NCI-H2196 (cell line): ENCODE results near the gene UMAD1.

Experiments
- DNase-seq: peaks from one replicate; lab custom pipeline; 2025; ENCODE audit not compliant: unreplicated experiment; lab: John Stamatoyannopoulos, UW

Gene UMAD1

DNA sequence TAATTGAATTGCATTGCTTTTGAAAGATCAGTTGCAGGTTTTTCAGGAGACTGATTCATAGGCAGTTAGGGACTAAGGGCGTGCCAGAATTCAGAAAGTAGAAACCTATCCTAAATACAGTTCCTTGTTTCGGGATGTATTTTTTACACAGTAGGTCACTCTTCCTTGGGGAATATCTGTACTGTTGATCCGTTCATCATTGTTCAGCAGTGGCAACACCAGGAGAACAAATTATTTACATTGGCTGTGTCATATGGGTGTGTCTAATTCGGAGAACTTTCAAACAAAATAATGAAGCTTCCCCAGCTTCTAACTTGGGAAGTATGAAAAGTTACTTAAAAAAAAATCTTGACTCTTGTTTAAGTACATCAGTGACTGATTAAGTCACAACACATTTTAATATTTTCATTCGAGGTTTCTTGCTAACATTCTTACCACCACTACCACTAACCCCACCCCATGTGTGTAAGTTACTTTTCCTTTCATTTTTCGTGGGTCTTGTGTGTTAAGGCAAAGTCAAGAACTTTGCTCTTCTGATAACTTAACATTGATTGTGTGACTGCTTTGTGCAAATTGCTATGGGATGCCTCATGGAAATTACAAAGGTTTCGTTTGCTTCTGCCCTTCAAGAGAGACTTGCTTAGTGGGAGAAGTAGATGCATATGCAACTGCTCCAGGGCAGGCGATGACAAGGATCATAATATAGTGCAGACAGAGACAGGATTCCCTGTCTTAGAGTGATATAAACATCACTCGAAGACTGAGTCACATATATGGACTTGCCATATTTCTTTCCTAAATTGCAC lies 121.6 kb downstream of the UMAD1 start:
- peak; percentile 35 for DNase-seq

DNA sequence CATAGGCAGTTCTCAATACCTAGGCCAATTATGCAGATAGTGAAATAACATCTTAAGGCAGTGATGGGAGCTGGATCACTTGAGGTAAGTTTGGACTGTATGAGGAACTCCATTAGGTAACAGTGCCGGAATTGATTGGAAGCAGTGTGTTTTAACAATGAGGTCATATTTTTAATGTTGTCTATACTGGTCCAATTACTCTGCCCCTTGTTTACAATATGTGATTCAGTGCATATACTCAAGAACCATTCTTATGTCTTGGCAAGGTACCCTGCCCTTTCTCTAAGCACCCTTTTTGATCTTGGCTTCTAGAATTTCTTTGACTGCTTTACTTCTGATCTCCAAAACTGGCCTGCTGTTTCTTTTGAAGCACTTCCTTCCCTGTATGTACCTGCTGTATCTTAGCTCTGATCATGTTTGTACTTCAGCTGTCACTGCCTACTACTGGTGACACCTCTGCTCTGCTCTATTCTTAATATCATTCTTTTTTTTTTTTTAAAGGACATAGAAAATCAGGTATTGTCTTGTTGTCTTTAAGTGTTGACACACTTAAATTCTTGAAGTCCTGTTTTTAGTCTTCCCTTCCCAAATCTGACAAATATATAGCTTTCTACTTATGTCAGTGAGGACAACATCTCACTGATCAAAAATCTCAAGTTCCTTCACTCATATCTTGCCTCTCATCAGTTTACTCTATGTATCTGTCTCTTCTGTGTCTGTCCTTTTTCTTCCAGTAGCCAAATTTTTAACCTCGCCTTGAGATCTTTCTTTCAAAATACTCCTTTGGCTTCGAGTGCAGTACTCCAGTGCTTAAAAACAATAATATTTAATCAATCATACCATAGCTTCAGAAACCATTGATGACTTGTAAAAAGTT lies 124.2 kb downstream of the UMAD1 start:
- DNase-seq, result peak; percentile 24

DNA sequence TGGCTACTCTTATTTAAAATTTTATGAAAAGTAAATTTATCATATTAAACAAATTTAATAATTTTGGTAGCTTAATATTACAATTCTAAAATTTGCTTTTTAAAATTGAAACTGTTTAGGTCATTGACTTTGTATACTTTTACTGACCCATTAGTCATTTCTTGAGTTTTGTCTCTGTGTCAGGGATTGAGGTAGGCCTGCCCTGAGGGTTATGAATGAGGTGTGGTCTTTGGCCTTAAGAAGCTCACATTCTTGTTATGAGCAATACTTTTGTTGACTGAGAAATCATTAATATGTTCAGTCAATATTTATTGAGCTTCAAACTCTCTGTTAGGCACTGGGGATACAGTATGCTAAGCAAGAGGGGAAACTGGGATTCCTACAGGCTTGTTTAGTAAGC lies 124.9 kb downstream of the UMAD1 start:
- no peak for DNase-seq

DNA sequence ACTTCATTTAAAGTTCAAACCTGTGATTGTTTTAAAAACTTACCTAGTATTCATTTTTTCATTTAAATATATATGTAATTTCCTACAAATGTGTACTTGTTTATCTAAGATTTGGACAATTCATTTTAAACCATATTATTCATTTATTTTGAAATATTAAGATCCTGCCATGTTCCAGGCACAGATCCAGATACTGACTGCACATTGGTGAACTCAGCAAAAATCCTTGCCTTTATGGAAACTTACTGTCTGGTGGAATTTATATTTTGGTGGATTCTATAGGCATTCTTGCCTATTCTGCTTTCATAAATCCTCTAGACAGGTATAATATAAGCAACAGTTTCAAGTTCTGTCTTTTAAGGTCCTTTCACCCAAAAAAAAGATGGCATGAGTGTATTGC lies 126.1 kb downstream of the UMAD1 start:
- no peak for DNase-seq

DNA sequence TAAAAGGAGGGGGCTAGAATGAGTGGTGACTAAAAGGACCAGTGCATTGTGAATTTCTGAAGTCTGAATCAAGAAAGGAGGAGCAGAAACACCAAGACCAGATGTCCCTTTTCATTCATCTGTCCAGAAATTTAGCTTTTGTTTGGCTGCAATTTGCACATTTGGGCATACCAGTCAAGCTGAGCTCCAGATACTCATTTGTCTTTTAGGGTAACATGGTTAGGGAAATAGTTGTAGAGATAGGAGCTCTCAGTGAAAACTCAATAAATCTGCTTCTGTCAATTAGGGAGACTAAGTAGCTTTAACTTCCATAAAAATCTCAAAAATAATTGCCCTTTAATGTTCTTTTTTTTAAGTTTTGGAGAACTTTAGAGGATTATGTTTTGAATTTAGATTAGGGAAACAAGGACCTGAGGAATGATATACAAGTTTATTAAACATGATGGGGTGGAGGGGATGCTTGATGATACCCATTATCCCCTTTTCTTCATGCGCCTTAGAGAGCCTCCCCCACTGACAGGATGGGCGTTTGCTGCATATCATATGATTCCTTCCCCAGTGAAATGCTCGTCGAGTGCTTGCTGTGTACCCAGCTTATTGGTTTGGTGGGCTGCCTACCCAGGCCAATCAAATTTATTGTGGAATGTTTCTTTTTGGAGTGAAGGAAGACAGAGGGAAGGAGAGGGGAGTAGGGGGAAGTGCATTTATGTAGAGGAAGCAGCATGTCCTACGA lies 128.6 kb downstream of the UMAD1 start:
- no peak for DNase-seq

DNA sequence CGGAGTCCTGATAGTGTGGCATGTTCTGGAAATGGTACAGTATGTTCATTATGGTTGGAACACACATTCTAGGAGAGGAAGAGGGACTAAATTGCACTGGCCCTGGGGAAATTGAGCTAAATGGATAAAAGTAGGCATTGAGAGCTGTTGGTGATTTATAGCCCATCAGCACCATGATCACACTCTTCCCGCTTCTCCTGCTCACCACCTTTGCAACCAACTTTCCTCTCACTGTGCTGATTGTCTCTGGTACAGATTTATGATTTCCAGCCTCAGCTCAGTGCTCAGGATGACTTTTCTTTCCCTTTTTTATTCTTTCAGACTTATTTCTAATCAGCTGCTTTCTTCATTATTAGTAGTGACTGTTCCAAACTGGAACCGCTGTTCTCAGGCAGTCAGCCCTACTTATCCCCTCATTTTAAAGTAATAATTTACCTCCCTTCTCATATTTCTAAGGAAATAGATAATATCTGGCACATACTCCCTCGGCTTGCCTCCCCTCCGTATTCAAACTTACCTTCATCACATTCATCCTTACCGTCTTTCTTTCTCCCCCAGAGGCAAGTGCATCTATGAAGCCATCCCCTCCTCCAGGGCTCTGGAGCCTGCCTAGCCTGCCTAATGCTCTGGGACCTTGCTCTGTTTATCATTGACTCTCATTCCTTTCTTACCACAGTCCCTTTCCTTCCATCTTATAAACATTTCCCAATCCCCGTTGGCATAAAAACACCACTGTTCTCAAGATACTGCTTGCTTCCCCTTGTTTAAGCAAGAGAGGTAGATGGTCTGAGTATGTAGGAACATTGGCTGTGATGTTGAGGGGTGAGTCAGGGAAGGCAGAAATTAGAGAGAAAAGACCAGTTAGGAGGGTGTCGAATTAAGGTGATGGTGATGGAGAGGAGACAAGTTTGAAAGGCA lies 129.4 kb downstream of the UMAD1 start:
- no peak for DNase-seq

DNA sequence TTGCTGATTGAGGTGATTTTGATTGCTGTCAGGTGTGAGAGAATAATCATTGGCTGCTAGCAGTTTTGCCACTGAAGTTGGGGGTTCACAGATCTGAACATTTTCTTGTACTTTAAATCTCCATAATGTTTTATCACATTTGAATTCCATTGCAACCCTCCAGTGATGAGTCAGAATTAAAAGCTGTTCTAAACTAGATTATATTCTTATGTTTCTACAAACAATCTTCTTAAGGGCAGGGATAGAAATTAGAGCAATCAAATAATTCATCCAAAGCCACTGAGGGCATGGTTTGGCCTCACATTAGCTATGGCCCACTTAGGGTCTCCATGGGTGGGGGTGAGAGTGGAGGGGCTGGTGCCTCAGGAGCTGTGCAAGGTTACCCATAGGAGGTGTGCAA lies 130.9 kb downstream of the UMAD1 start:
- no peak for DNase-seq

DNA sequence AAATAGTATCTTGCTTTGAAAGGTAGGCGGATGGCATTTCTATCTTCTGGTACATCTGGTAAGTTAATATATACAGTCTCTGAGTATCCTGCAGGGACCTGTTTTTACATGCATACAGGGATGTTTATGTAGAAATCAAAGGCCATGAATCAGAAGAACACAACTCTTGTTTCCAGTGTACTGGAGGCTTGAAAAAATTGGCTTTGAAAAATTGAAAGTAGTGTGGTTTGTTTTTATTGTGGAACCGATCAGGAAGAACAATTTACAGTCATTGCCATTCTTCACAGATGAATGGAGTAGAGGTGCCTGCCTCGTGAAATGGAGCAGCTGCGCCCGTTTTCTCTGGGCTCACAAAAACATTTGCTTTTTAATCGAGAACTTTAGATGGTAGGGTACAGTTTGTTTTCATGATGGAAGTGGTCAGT lies 131.9 kb downstream of the UMAD1 start:
- DNase-seq, result no peak

DNA sequence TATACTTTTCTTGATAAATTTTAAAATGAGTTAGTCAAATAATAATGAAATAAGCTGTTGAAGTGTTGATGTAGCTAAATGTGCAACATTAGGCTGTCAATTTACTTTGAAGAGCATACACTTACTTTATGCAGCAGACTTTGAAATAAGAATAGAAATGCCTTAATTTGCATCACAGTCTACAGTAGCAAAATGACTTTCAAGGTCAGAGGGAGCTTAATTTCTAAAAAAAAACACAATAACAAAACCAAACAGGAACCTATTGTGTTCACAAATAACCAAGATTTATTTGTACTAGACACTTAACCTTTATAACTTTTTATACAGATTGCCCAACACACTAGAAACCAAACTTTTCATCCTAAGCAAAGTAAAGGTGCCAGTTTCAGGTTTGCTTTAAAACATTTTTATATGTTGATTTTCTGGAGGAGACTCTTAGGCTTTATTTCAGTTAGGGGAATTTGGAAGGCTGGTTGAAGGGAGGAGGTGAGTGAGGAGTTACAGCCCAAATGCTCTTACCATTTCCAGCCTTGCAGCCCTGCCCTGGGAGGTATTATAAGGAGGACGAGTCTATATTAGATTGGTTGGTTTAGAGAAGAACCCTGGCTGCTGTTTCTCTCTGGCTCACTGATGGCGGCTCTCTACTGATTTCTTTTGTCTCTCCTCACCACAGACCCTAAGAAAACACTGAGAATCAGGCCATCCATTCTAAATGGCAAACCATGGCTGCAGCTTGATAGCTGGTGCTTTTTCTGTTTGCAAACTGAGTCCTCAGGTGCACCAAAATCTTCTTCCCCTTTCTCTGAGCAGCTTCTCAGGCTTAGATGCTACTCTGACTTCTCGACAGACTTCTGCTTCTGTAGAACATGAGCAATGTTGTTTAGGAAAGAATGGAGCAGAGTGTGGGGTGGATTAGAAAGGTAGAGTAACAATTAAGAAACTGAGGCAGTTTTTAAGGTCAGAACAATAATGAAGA lies 133.1 kb downstream of the UMAD1 start:
- no peak for DNase-seq

DNA sequence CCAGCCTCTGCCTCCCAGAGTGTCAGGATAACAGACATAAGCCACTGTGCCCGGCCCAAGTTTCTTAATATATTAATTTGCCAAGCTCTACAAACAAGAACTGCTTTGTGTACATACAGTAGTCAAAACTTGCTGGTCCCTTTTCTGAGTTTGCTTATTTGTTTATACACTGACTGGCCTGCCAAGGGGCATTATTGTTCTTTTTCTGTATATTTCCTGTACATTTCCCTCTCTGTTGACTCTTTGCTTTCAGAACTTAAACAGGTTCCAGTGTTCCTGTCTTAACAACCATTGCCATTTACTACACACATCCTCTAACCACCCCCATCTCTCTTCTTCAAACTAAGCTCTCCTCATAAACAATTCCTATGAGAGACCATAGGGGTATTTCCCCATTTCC lies 139.3 kb downstream of the UMAD1 start:
- no peak for DNase-seq

DNA sequence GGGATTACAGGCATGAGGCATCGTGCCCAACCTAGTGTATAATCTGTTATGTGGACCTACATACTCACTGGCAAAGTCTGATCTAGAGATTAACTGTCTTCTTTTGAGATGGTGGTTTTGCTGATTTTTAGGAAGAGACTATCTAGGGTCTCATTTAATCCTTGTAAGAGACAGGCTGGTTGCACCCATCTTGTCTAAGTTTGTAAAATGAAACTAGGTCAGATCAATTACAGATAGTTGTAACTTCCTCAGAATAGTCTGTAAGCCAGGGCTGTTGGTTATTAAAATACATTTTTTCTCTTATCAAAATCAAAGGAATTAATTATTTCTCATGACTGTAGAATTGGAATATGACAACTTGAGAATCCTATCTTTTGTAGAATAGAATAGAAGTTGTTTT lies 142.4 kb downstream of the UMAD1 start:
- DNase-seq, result no peak

DNA sequence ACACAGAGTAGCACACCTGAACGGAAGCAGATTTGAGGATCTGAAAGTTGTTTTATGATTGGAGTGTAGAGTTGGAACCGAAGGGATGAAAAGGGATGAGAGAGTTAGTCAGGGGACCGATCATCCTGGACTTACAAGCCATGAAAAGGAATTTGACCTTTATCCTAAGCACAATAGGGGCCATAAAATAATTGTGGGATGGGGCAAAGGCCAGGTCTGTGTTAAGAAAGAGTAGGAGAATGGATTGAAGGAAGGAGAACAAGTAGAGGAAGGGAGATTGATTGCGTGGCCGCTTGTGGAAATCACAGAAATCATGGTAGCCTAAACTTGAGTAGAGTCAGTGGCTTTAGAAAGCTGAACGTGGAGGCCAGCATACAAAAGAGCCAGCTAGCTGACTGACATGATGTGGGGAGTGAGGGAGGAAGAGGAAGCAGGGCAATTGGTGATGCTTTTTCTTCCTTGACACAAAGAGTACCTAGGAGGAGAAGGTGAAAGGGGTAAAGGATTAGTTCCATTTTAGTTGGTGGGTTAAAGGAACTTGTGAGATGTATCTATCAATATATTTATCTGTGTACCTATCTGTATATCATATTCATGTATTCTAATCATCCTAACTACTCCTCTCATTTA lies 144.9 kb downstream of the UMAD1 start:
- no peak for DNase-seq

DNA sequence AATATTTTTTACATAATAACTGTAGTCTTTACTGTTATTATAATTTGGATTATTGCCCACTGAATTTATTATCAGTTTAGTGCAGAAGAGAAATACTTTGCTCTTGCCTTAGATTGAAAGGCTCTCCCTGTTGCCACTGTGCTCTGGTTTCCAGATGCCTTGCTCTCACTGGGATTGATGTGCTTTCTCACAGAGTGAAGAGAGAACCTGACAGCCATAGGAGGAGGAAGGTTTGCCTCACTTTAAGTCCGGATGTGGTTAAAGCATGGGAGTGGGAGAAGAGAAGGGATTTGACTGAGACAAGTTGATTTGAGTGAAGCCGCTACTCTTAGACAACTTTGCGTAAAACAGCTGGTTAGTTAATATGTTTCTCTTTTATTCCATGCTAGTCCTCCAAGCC lies 146.0 kb downstream of the UMAD1 start:
- no peak for DNase-seq

DNA sequence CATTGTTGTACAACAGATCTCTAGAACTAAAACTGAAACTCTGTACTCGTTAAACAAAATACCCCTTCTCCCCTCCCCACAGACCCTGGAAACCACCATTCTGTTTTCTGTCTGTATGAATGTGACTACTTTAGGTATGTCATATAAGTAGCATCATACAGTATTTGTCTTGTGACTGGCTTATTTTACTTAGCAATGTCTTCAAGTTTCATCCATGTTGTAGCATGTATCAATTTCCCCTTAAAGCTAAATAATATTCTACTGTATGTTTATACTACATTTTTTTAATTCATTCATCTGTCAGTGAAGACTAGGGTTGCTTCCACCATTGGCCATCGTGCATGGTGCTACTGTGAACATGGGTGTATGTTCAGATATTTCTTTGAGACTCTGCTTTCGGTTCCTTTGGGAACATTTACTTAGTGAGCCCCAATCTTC lies 149.0 kb downstream of the UMAD1 start:
- no peak for DNase-seq

DNA sequence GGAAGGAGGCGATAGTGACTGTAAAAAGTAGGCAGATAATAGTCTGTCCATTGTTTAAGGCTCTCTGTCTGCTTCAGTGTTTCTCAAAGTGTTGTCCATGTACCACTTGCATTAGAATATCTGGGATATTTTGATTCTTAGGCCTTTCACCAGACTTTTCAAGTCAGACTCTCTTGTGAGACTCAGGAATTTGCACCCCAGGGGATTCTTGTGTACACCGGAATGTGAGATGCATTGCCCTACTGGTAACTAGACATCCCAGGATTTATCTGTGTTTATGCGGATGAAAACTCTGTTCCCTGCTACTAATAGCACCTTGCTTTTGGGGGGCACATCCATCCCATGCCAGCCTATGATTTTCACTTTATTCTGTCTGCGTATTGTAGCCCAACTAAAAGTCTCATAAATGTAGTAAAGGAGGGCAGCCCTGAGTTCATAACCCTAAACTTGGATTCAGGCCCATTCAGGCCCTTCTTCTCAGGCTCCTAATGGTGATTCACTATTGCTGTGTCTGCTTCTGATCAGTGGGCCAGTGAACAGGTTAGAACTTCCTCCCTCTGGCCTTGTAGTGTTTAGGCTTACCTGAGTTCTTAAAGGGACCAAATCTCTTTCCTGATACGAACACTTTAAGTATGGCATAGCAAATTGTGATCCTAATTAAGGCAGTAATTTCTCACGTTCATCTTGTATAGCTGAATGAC lies 149.6 kb downstream of the UMAD1 start:
- no peak for DNase-seq

DNA sequence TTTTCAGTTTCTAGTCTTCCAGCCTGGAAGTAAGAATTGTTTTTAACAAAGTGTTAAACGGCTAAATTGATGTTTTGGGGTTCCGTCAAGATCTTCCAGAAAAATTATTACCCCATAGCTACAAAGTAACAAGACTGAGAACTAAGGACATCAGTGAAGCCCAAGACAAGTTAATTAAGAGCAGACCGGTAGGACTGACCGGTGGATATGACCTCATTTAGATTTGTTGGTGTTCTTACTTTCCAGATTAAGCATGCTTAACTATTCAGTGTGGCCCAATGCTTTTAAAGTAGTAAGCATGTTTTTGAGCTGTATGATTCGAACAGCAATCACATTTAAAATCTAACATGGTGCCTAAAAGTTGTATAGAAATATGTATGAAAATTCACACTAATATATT lies 151.0 kb downstream of the UMAD1 start:
- DNase-seq, result no peak

DNA sequence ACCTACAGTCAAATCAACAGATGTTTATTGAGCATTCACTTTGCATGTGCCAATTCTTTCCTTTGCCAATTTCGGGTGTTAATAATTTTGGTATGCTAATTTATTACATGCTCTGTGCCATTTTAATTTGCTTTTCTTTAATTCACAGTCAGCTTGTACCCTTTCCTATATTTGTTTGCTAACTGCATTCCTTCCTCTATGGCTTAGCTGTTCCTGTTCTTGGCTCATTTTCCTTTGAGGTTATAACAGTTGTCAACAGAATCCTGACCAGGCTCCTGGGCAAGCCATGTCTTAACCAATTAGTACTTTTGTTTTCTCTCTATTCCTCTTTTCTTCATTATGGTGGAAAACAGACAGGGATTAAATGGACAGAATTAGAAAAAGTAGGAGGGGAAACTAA lies 151.5 kb downstream of the UMAD1 start:
- no peak for DNase-seq

DNA sequence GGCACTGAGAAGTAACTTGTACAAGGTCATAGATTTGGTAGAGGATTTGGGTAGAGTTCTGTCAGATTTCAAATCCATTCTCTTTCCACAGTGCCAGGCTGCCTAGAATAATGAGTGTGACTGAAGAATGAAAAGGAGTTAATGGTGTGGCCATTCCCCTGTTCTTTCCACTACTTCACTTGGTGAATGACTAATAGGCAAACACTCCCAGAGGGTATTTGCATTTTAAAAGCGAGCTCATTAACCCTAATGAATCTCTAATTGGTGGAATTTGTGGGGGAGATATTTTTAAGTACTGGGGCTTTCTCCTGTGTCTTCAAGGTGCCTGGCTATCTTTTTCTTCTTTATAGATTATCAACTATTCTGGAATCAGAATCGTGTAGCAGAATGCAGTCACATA lies 152.7 kb downstream of the UMAD1 start:
- no peak for DNase-seq
